GM21447 (cell line): ENCODE measurements around the gene MMP23B.
"Not testable (repeated sequence)": the region's sequence is repeated elsewhere in the genome, so short reads cannot be mapped to it uniquely, and the experiment has no call there.

ENCODE experiments used
- ATAC-seq: cut with Tn5 transposase; IDR thresholded peaks from one replicate; pipeline ENCODE4 v1.9.1; 2021; ENCODE audit not compliant: unreplicated experiment

Gene MMP23B

DNA sequence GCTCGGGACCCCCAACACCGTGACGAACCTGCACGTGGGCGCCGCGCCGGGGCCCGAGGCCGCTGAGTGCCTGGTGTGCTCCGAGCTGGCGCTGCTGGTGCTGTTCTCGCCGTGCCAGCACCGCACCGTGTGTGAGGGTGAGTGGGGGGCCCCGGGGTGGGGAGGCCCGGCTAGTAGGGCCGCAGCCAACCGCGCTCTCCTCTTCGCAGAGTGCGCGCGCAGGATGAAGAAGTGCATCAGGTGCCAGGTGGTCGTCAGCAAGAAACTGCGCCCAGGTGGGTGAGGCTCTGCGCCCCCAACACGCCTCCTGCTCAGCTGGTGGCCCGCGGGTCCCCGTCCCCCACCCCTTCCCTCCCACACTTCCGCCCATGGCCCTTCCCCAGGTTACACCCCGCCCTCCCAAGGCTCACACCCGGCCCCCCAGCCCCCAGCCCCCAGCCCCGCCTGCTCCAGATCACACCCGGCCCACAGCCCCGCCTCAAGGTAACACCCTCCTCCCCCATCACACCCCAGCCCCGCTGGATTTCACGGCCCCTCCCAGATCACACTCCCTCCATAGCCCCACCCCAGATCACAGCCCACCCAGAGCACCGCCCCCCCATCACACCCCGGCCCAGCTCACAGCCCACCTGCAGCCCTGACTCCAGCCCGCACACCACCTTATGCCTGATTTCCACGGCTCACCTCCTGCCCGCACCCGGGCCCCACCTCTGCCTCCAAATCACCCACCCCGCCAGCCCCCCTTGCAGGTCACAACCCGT lies 2.4 kb upstream of the MMP23B start:
- no peak for ATAC-seq

DNA sequence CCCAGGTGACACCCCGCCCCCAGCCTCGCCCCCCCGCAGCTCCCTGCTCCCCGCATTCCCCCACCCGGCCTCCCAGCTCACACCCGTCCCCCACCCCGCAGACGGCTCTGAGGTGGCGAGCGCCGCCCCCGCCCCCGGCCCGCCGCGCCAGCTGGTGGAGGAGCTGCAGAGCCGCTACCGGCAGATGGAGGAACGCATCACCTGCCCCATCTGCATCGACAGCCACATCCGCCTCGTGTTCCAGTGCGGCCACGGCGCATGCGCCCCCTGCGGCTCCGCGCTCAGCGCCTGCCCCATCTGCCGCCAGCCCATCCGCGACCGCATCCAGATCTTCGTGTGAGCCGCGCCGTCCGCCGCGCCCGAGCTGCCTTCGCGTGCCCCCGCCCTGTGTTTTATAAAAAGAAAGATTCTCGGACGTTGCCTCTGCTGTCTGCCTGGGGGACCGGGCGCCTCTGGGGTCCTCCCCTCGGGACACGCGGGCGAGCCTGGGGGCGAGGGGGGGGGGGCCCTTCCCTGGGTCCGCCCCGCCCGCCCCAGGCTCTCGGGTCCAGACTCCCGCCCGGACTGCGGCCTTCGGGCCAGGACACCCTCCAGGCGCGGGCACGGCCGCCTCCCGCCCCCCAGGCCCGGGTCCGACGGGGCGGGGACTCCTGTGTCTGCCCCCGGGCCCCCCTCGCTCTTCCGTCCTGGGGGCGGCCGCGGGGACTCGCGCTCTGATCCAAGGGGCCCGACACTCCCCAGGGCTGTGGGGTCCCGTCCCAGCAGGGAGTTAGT lies 1.6 kb upstream of the MMP23B start:
- peak; percentile 62 for ATAC-seq

DNA sequence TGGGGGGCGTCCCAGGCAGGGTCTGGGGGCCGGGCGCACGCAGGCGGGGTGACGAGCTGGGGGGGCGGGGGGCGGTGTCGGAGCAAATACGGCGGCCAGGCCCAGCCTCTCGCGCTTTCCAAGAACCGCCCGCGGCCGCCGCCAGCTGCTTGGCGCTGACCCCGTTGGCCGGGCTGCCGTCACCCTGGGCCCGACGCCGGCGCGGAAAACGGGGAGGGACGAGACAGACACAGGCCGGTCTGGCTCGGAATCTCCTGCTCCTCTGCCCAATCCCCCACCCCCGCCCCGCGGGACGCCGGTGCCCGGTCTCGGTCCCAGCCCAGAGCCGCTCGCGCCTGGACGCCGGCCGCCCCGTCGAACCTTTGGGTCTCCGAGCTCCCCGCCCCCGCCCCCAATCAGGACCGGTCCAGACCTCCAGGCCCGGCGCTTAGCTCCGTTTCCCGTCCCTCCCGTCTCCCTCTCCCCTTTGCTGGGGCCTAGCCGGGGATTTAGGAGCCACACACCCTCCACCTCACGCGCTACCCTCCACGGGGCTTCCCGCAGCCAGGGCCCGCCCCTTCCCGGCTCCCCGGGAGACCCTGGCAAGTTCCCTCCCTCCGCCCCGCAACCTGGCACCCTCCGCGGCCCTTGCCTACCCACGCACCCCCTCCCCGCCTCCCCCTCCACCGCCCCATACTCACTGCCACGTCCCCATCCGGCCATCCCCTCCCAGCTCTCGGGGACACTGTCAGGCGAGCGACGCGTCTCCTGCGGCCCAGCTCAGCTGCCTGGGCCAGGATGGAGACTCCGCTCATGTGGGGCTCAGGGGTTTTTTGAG lies 800 bp upstream of the MMP23B start:
- no peak for ATAC-seq

DNA sequence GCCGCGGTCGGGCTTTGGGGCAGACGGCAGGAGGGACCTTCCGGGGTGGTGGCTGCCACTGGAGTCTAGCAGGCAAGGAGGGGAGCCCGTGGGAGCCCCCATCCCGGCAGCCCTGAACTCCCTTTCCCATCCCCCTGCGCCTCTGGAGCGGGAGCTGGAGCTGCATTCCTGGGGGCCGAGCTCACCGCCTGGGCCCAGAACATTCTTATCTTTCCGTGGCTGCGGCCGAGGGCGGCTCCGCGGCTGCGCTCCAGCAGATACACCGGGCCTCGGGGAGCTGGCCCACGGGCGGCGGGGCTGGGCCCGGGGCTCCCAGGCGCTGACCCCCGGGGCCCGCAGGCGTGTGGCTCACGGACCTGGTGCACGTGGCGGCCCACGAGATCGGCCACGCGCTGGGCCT lies 1.4 kb downstream of the MMP23B start:
- ATAC-seq = not testable (repeated sequence)

DNA sequence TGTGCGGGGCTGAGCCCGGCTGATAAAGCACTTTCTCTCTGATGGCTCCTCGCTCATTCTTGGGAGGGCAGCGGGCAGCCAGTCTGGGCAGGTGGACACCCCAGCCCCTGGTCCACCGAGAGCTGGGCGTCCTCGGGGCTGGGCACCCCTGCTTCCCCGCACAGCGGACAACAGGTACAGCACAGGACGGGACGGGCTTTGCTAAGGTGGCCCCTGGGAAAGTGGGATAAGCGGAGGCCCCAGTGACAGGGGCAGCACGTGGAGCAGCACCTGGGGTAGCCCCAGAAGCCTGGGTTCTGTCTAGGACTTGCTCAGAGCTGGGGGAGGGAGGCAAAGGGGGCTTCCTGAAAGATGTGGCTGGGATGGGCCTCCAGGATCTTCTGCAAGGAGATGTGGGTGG lies 2.6 kb downstream of the MMP23B start:
- ATAC-seq = not testable (repeated sequence)

DNA sequence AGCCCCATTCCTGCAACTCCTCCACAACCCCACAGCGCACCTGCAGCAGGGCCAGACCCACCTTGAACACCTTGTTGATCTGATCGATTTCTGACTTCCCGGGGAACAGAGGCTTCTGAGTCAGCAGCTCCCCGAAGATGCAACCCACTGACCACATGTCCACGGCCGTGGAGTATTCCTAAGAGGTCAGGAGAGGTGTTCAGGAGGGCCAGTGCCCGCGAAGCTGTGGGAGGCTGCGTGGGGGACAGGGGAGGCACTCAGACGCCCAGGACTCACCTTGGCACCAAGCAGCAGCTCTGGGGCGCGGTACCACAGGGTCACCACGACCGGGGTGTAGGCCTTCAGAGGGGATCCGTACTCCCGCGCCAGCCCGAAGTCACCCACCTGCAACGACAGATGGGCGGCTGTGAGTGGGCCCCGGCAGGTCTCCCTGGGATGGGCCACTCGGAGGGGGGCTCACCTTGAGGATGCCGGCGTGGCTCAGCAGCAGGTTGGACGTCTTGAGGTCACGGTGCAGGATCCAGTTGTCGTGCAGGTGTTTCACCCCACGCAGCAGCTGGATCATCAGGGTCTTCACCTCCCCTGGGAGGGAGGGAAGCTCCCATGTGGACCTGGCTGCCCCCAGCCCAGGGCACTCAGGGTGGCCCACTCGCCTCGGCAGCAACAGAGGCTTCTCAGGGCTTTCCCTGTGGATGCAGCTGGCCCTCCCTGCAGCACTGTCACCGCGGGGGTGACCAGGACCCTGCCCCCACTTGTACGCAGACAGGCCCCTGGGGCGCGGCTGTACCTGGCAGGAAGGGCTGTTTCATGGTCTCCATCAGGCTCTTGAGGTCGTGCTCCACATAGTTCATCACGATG lies 4.9 kb downstream of the MMP23B start:
- not testable (repeated sequence) for ATAC-seq

DNA sequence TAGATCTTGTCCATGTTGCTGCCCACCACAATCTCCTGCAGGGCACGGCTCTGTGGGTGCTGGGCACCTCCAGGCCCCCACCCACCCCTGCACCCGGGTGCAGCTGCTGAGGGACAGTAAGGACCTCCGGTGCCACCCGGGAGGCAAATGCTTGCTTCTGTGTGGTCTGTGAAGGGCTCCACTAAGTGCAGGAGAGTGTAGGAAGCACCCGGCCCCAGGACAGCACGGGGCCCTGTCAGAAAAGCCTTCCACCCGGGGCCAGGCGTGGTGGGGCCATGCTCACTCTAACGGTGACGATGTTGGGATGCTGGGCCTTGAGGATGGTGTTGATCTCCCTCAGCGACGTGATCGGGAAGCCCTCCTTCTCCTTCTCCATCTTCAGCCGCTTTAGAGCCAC lies 5.5 kb downstream of the MMP23B start:
- ATAC-seq = not testable (repeated sequence)

DNA sequence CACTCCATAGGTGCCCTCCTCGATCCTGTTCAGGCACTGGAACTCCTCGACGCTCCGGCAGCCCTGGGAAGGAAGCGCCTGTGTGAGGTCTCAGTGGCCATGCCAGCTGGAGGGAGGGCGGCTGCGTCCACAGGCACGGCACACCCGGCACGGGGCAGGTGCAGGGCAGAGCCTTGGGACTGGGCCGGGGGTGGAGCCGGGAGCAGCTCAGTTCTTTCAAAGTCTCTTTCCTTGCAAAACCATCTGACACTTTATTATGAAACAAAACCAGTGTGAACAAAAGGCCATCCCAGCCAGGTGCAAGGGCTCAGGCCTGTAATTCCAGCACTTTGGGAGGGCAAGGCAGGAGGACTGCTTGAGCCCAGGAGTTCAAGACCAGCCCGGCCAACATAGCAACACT lies 6.6 kb downstream of the MMP23B start:
- not testable (repeated sequence) for ATAC-seq

DNA sequence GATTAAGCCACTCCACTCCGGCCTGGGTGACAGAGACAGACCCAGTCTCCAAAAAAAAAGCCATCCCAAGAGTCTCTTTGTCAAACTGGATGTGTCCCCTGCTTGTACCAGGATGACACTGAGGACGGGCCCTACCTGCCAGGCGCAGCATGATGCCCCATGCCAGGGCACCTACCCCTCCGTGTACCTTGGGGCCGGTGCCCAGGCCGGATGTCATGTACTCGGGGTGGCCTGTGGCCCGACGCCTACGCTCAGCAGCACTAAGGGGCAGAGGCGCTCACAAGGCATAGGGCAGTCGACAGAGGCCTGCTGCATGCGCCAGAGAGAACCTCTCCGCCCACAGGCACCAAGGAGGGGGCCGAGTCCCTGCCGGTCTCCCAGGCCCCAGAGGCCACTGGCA lies 7.4 kb downstream of the MMP23B start:
- not testable (repeated sequence) for ATAC-seq

DNA sequence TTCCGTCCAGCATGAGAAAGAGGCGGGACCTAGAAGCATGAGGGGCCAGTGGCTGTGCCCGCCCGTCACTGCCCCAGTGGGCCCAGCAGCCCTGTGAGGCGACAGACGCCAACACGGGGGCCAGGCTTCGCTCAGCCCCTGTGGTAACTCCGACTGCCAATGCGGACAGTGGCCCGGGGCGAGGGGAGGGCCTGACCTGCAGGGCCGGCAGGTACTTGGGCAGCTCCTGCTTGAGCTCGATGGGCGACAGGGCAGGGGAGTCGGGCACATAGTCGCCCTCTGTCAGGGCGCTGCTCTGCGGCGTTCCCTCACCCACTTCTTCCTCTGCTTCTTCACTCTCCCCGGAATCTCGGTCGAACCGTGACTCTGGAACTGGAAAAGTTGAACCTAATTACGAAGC lies 8.1 kb downstream of the MMP23B start:
- not testable (repeated sequence) for ATAC-seq

DNA sequence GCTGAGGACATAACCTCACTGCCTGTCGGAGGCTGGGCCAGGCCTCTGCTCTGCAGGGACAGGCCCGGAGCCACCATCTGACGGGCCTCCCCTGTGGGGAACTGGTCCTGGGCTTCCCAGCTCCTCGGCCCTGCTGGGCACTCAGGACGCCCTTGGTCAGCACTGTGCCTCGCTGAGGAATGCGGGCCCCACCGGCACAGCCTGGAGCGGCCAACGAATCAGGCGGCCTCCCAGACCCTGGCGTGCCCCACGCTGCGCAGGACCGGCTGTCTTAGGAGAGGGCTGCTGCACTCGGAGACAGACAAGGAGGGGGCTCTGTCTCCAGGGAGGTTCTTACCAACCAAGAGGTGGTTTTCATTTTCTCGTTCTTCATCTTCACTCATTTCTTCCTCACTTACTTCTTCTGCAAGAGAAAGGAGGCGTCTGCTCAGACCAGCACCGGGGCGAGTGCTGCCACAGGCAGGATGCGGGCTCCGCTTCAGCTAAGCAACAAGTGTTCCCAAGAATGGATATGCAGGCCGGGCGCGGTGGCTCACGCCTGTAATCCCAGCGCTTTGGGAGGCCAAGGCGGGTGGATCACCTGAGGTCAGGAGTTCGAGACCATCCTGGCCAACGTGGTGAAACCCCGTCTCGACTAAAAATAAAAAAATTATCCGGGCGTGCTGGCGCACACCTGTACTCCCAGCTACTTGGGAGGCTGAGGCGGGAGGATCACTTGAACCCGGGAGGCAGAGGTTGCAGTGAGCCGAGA lies 8.9 kb downstream of the MMP23B start:
- ATAC-seq = not testable (repeated sequence)

DNA sequence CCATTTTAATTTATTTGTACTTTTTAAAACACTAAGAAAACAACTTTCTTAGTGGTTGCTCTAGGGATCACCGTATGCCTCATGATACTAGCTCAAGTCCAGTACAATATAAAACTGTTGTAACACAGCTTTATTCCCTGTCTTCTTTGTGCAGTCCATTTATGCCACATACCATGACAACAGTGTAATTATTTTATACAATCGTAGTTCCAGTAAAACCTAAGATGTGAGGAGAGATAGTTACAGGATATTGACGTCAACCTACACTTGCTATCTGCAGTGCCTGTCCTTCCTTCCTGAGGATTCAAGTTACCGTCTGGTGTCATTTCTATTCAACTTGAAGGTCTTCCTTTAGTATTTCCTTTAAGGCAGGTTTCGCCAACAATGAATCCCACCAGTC lies 14.4 kb downstream of the MMP23B start:
- ATAC-seq = not testable (repeated sequence)

DNA sequence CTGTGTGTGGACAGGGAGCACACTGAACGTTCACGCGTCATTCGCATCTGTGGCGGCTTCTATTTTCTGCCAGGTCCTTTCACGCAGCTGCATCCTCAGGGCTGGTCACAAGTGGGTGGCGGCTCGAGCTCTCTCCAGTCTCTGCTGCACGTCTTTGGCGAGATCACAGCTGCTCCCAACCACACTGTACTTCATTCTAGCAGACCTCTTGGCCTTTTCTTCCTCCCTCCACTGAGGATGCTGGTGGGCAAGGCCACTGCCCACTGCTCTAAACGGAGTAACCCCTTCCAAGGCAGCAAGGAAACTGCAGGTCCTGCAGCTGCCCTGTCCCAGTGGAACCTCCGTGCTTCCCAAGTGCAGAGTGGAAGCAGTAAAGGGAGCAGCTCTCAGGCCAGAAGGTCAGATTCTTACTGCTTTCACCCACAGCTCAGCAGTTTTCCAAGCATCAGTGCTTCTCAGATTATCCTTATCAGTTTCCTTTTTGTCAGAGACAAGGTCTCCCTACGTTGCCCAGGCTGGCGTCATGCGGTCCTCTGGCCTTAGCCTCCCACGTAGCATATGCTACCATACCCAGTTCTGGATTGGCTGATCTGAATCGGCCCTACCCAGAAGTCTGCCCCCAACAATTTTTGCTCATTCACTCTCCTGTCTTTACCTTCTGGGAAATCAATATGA lies 15.7 kb downstream of the MMP23B start:
- not testable (repeated sequence) for ATAC-seq

DNA sequence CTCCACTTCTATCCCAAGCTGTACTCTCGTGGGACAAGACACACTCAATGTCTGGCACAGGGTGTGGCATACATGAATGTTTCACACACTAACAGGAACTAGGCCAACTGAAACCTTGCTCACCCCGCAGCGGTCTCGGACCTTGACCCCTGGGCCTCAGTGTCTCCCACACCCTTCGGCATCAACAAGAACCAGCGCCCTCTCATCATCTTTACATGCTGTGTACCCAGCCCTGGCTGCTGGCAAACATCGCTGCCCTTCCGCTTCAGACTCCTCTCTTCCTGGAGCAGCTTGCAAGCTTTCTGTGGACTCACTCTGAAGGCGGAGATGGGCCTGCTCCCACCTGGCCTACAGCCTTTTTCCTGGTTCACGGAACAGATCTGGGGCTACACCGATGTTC lies 16.3 kb downstream of the MMP23B start:
- ATAC-seq = not testable (repeated sequence)

DNA sequence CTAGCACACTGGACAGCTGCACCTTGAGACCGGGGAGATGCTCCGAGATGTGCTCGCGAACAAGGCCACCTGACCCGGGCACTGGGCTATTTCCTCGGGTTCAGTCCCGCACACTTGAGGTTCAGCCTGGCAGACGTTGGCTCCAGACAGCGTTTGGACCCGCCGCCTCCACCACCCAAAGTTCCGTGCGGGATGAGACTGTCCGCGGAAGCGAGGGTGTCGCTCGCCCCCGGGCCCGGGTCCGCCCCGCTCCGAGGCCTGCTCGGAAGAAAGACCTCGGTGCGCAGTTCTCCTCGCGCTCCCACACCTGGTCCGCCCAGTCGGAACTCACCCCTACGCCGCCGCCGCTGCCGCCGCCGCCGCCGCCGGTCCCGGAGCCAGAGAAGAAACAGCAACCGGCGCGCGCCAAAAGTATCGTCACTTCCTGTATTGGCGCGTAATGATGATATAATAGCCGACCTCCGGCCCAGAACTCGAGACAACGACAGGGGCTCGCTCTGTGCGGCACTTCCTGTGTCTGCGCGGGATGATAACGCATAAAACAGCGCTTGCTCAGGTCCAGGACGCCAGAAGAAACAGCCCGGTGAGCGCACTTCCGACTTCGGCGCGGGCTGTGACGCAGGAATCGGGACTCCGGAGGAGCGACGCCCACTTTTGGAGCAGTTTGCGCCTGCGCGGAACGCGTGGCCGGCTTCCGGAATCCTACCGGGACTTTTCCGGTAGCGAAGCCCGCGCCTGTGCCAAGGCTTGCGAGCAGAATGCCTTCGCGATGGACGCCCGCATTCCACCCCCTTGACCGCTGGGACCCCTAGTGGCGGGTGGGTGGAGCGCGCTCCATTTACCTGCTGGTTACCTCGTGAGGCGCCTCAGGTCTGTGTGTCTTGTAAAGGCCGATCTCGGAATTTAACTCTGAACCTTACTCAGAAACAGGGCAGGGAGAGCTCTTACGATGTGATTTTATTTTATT lies 26.9 kb downstream of the MMP23B start, which contains the start of gene CDK11B:
CDK11B (minus strand) TSS at position 422 of the 967 bp plus-strand sequence. CDS start 1,519 bp downstream, outside the sequence.
- ATAC-seq = peak; percentile 80

DNA sequence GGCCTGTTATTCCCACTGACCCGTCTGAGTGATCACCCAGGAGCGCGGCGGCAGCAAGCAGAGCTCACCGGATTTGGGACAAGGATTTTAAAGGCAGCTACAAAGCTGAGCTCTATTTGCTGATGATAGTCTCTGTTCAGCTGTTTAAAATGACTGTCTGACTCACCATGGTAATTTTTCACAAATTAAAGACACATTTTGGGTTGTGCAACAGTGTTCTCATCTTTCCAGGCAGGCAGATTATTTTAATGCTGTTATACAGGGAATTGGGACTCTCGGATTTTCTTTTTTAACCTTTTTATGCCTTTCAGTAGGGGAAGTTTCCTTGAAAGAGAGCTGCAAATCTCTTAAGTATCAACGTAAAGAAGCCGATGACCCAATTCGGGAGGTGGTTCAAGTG lies 30.4 kb downstream of the MMP23B start:
- ATAC-seq = not testable (repeated sequence)

DNA sequence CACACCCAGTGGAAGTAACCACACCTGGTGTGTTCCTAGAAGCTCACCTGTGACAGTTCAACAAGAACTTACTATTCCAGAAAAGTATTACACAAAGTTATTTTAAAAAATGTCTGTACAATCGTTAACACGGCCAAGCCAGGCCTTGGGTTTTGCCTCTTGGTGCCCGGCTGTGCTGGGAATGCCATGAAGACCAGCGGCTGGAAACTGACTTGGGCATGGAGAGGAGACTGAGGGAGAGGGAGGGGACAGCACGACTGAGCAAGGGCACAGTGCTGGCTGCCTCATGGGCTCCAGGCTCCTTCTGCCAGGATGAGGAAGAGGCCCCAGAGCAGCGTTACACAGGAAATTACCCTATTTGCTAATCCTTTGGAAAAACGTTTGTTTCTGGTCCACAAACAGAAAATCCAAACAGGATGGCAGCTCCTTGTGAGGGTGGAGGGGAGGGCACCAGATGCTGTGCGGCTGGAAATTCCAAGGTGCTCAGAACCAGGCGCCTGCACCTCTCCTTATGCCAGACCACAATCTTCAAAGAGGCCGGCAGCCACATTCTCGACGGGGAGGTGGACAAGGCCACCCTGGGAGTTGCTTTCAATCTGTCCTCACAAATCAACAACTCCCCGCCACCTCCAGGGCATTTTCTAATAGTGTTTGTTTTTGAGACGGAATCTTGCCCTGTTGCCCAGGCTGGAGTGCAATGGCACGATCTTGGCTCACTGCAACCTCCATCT lies 31.0 kb downstream of the MMP23B start:
- ATAC-seq = not testable (repeated sequence)
